ENCODE results near the gene HTATSF1.

HTATSF1 gene

GRCh38 chrX:136456133-136456532, 41.3 kb upstream of the HTATSF1 start:
- POLR2A ChIA-PET (ENCODE audit: low non-redundant PET), result no interaction called here
- CTCF ChIA-PET, result interaction anchor here (0.7 kb wide), 1 partner anchor 287 kb away, joined by 4 read pairs; no protein-coding TSS in a partner anchor
- DNase-seq (ENCODE audit: low spot score), result no peak
- no peak overlapping the region for H3K27ac ChIP-seq
- TF ChIP-seq CTCF (conservative IDR thresholded peaks at IDR 0.05; ENCODE audit: low read depth), result no peak

GRCh38 chrX:136457303-136457917, 40.0 kb upstream of the HTATSF1 start:
- no peak for TF ChIP-seq CTCF (conservative IDR thresholded peaks at IDR 0.05; ENCODE audit: low read depth)
- CTCF ChIA-PET, result no interaction called here
- DNase-seq (ENCODE audit: low spot score), result no peak
- POLR2A ChIA-PET (ENCODE audit: low non-redundant PET), result no interaction called here
- no peak overlapping the region for H3K27ac ChIP-seq

GRCh38 chrX:136464589-136464988, 32.8 kb upstream of the HTATSF1 start:
- no peak for DNase-seq (ENCODE audit: low spot score)
- CTCF ChIA-PET, result no interaction called here
- no peak overlapping the region for H3K27ac ChIP-seq
- TF ChIP-seq CTCF (conservative IDR thresholded peaks at IDR 0.05; ENCODE audit: low read depth), result no peak
- POLR2A ChIA-PET (ENCODE audit: low non-redundant PET), result no interaction called here

- no peak overlapping the region for H3K27ac ChIP-seq
- ChIA-PET POLR2A (ENCODE audit: low non-redundant PET) (no interaction called here), CTCF (no interaction called here)
- TF ChIP-seq CTCF (conservative IDR thresholded peaks at IDR 0.05; ENCODE audit: low read depth), result no peak
- DNase-seq (ENCODE audit: low spot score), result no peak
Measured at GRCh38 chrX:136467303-136467702, 30.1 kb upstream of the HTATSF1 start.

- ChIA-PET CTCF (no interaction called here), POLR2A (ENCODE audit: low non-redundant PET) (no interaction called here)
Measured at GRCh38 chrX:136468391-136469103, 28.8 kb upstream of the HTATSF1 start.

GRCh38 chrX:136473663-136474062, 23.7 kb upstream of the HTATSF1 start:
- no peak for TF ChIP-seq CTCF (conservative IDR thresholded peaks at IDR 0.05; ENCODE audit: low read depth)
- ChIA-PET CTCF (no interaction called here), POLR2A (ENCODE audit: low non-redundant PET) (no interaction called here)

More at GRCh38 chrX:136468391-136469103, 28.8 kb upstream of the HTATSF1 start:
- no peak for DNase-seq (ENCODE audit: low spot score)
- H3K27ac ChIP-seq, result no peak overlapping the region
- no peak for TF ChIP-seq CTCF (conservative IDR thresholded peaks at IDR 0.05; ENCODE audit: low read depth)

More at GRCh38 chrX:136473663-136474062, 23.7 kb upstream of the HTATSF1 start:
- DNase-seq (ENCODE audit: low spot score), result no peak
- no peak overlapping the region for H3K27ac ChIP-seq

All from RWPE1 (cell line).